HepG2 (cell line): ENCODE results near the gene LRPPRC. TPM values are rescaled to one million over a fixed set of nuclear protein-coding genes. Genes with fewer than 3 reads are reported as not detected.

Experiments used
- ATAC-seq: fragments of 200-7000 bp; cut with Tn5 transposase; 3 replicates; pipeline ENCODE4 v1.9.1; 2020; ENCODE audit warnings: mild to moderate bottlenecking, moderate library complexity
- BruUV-seq: library from RNA; stranded (reverse); fragments of 400-500 nt; replicated peaks from 2 replicates; lab custom pipeline; 2021; lab: Mats Ljungman, UMichigan
- CTCF ChIA-PET: fragments of 300-600 bp; formaldehyde crosslinking; extraction: SDS; loops from one replicate; lab custom pipeline; 2021; ENCODE audit warnings: low total read pairs, inconsistent platforms, low intra/inter-chr PET ratio; lab: Yijun Ruan, JAX
- POLR2A ChIA-PET: fragments of 350-600 bp; sonication (Branson Sonifier 250); formaldehyde crosslinking; loops from one replicate; lab custom pipeline; 2020; ENCODE audit warnings: antibody characterized with exemption, inconsistent platforms; lab: Yijun Ruan, JAX
- DNase-seq: peaks from one replicate; pipeline ENCODE4 v3.0.0-alpha.2; 2015; ENCODE audit warnings: low spot score
- FAIRE-seq: peaks from 3 replicates; lab custom pipeline; 2011; peaks lifted over from hg19 to GRCh38; lab: Jason Lieb, UNC
- H2AFZ ChIP-seq: one replicate; pipeline ENCODE4 v1.6.1; 2011; ENCODE audit warnings: low read length, inconsistent platforms
- H3K27ac ChIP-seq: fragments of 300-600 bp; 3 replicates; pipeline ENCODE4 v1.8.0; 2011; ENCODE audit warnings: mixed run types, mild to moderate bottlenecking, mixed read lengths, low read length, inconsistent platforms; ENCODE audit not compliant: insufficient read depth; ENCODE audit errors: extremely low read length
- H3K27me3 ChIP-seq, 2 experiments: fragments of 200-600 bp in 1 of 2; 2 replicates in 1 of 2; 3 replicates in 1 of 2; pipeline versions ENCODE4 v1.6.0 to v1.8.0; 2011; ENCODE audit warnings: low read length in 2 of 2, mild to moderate bottlenecking in 2 of 2, moderate library complexity in 2 of 2, inconsistent platforms in 1 of 2; ENCODE audit not compliant: insufficient read depth in 2 of 2, control insufficient read depth in 1 of 2
- H3K36me3 ChIP-seq, 2 experiments: fragments of 200-600 bp in 1 of 2; replicated peaks in 1 of 2; 2 replicates in 1 of 2; 3 replicates in 1 of 2; pipeline versions ENCODE4 v1.5.1 to v1.8.0; 2011; ENCODE audit warnings: low read length in 2 of 2, inconsistent platforms in 1 of 2; ENCODE audit not compliant: insufficient read depth in 2 of 2, control insufficient read depth in 1 of 2
- H3K4me1 ChIP-seq: 2 replicates; pipeline ENCODE4 v1.5.1; 2012; ENCODE audit warnings: low read length, inconsistent platforms; ENCODE audit not compliant: insufficient read depth
- H3K4me2 ChIP-seq: 2 replicates; pipeline ENCODE4 v1.6.0; 2011; ENCODE audit warnings: low read depth, low read length, inconsistent platforms
- H3K4me3 ChIP-seq, 3 experiments: fragments of 200-600 bp in 1 of 3; sonication (generic), shearing (Covaris generic) in 1 of 3; replicated peaks in 1 of 3; 2 replicates each; pipeline ENCODE4 v1.5.1; 2011 to 2016; ENCODE audit warnings: low read length in 3 of 3, inconsistent platforms in 2 of 3, low read depth in 2 of 3, mild to moderate bottlenecking in 2 of 3, control low read depth in 1 of 3, mixed read lengths in 1 of 3; ENCODE audit not compliant: insufficient read depth in 1 of 3
- H3K79me2 ChIP-seq: one replicate; pipeline ENCODE4 v1.6.1; 2011; ENCODE audit warnings: low read length, inconsistent platforms; ENCODE audit not compliant: insufficient read depth
- H3K9ac ChIP-seq: 2 replicates; pipeline ENCODE4 v1.6.0; 2011; ENCODE audit warnings: mild to moderate bottlenecking, low read depth, low read length, inconsistent platforms; ENCODE audit not compliant: insufficient read depth
- H3K9me3 ChIP-seq: 2 replicates; pipeline ENCODE4 v1.5.1; 2012; ENCODE audit warnings: mild to moderate bottlenecking, low read length
- H4K20me1 ChIP-seq: 2 replicates; pipeline ENCODE4 v1.6.0; 2011; ENCODE audit warnings: inconsistent platforms, mild to moderate bottlenecking, low read length, moderate library complexity; ENCODE audit not compliant: insufficient read depth
- CCAR2 ChIP-seq: fragments of 200-400 bp; formaldehyde crosslinking; optimal IDR thresholded peaks from 2 replicates; pipeline ENCODE3; 2018; ENCODE audit warnings: low read depth, mild to moderate bottlenecking, low read length, moderate library complexity
- FOXA1 ChIP-seq, 2 experiments: fragments of 450-650 bp in 1 of 2; sonication (generic) in 1 of 2; formaldehyde crosslinking in 1 of 2; IDR thresholded peaks; 2 replicates each; pipeline versions ENCODE4 v1.4.0 to v1.6.1; 2016 to 2020; ENCODE audit warnings: missing genetic modification reagents in 1 of 2
- HNF1B ChIP-seq: sonication (generic); formaldehyde crosslinking; IDR thresholded peaks from 2 replicates; pipeline ENCODE4 v1.5.1; 2020; ENCODE audit warnings: mild to moderate bottlenecking, moderate library complexity, missing genetic modification reagents
- HNRNPUL1 ChIP-seq: fragments of 200-400 bp; formaldehyde crosslinking; IDR thresholded peaks from 2 replicates; pipeline ENCODE4 v1.6.1; 2017; ENCODE audit warnings: low read depth, mild to moderate bottlenecking, low read length, moderate library complexity
- LCORL ChIP-seq, 2 experiments: fragments of 450-650 bp in 1 of 2; sonication (generic) in 1 of 2; formaldehyde crosslinking in 1 of 2; IDR thresholded peaks; 2 replicates each; pipeline versions ENCODE4 v1.5.0 to v1.6.1; 2017 to 2020; ENCODE audit warnings: antibody characterized with exemption in 1 of 2, missing genetic modification reagents in 1 of 2
- MYPOP ChIP-seq: sonication (generic); formaldehyde crosslinking; IDR thresholded peaks from 2 replicates; pipeline ENCODE4 v1.8.1; 2023; ENCODE audit warnings: mild to moderate bottlenecking, moderate library complexity, missing genetic modification reagents
- NONO ChIP-seq, 2 experiments: fragments of 450-650 bp in 1 of 2; sonication (generic) in 1 of 2; formaldehyde crosslinking in 1 of 2; IDR thresholded peaks in 1 of 2; conservative IDR thresholded peaks in 1 of 2; 2 replicates each; pipeline versions ENCODE4 v1.6.1 to v1.8.0; 2017 to 2022; ENCODE audit warnings: mild to moderate bottlenecking in 1 of 2, missing genetic modification reagents in 1 of 2, moderate library complexity in 1 of 2
- SAP130 ChIP-seq: IDR thresholded peaks from 2 replicates; pipeline ENCODE4 v1.6.1; 2016; ENCODE audit warnings: low read depth
- XRCC5 ChIP-seq: fragments of 200-400 bp; formaldehyde crosslinking; optimal IDR thresholded peaks from 2 replicates; pipeline ENCODE3; 2017; ENCODE audit warnings: mild to moderate bottlenecking, low read length
- ZBTB34 ChIP-seq: sonication (generic); formaldehyde crosslinking; IDR thresholded peaks from 2 replicates; pipeline ENCODE4 v1.8.0; 2022; ENCODE audit warnings: mild to moderate bottlenecking, missing genetic modification reagents
- ZHX2 ChIP-seq, 2 experiments: sonication (generic) in 1 of 2; formaldehyde crosslinking in 1 of 2; IDR thresholded peaks; 2 replicates each; pipeline versions ENCODE4 v1.6.1 to v1.9.0; 2014 to 2022; ENCODE audit warnings: antibody characterized with exemption in 1 of 2, borderline replicate concordance in 1 of 2, inconsistent platforms in 1 of 2, low read depth in 1 of 2, missing genetic modification reagents in 1 of 2
- ZMYM2 ChIP-seq: sonication (generic); formaldehyde crosslinking; IDR thresholded peaks from 2 replicates; pipeline ENCODE4 v1.8.0; 2022; ENCODE audit warnings: mild to moderate bottlenecking, missing genetic modification reagents
- ZNF34 ChIP-seq: sonication (generic); formaldehyde crosslinking; IDR thresholded peaks from 2 replicates; pipeline ENCODE4 v1.4.0; 2020; ENCODE audit warnings: mild to moderate bottlenecking, missing genetic modification reagents, borderline replicate concordance
- WGBS: methylation state at CpG from one replicate; pipeline ENCODE4 v1.1.6; 2017; ENCODE audit warnings: low lambda C conversion rate; 5-methylcytosine and 5-hydroxymethylcytosine counted together
- in situ Hi-C: cut with HindIII; loops from 2 replicates; pipeline ENCODE4 v1.10.0; 2017; ENCODE audit warnings: low pct_unique_long_range_greater_than_20kb; ENCODE audit not compliant: extremely low pct_ligation_motif_present
- intact Hi-C: fragments of 100-400 bp; cut with micrococcal nuclease; formaldehyde crosslinking; loops from one replicate; pipeline ENCODE4 v1.10.0; 2022; ENCODE audit not compliant: unreplicated experiment
- polyA plus RNA-seq, 8 experiments: library from polyadenylated mRNA; depleted of rRNA in 3 of 8; stranded (reverse) in 7 of 8; unstranded in 1 of 8; fragments of >200 nt; fragmentation: Illumina TruSeq in 4 of 8; extraction: Trizol in 4 of 8; gene quantifications; 2 replicates each; pipeline versions ENCODE4 v1.2.1 to v1.2.3, GENCODE V29; 2011 to 2016; ENCODE audit warnings: low read depth in 4 of 8, missing spikeins in 1 of 8, mixed read lengths in 1 of 8; ENCODE audit not compliant: insufficient read depth in 1 of 8
- total RNA-seq, 5 experiments: library from RNA; depleted of rRNA; stranded (reverse); fragments of >200 nt; fragmentation: Illumina TruSeq; extraction: Trizol; gene quantifications; 2 replicates each; pipeline ENCODE4 v1.2.3, GENCODE V29; 2016; ENCODE audit warnings: low read depth in 1 of 5

The LRPPRC gene
- total and polyA plus RNA-seq, 2 of the 13 experiments (the other 11 are each of a cell fraction or from before 2014, with no cell fraction given), result 117 to 167 TPM

GRCh38 chr2:43993437-43993836, 2.4 kb downstream of the LRPPRC start:
- H3K4me2 ChIP-seq, result peak overlapping the region; percentile 76
- H3K27ac ChIP-seq, result peak overlapping the region; percentile 16
- POLR2A ChIA-PET, result no interaction called here
- intact Hi-C loops, result no loop called here
- H2AFZ ChIP-seq, result no peak overlapping the region
- peak overlapping the region in 1 of 3 experiments; percentile 97; a peak in 2 of 6 replicates for H3K4me3 ChIP-seq
- BruUV-seq, result no TSS peak
- H3K27me3 ChIP-seq, result peaks cover 0 to 3% of the 10 kb centered on the region in 2 experiments; a peak in 1 of 5 replicates
- peaks cover 10 to 36% of the 10 kb centered on the region in 2 experiments for H3K36me3 ChIP-seq
- peaks cover 75% of the 10 kb centered on the region for H3K79me2 ChIP-seq
- peaks cover 46% of the 10 kb centered on the region for H3K4me1 ChIP-seq
- FAIRE-seq (no peak), DNase-seq (peak; percentile 38), ATAC-seq (no peak)
- peaks cover 42% of the 10 kb centered on the region for H4K20me1 ChIP-seq
- in situ Hi-C loops, result no loop called here
- 72% methylated on average over 5 of the region's 5 CpGs for WGBS
- CTCF ChIA-PET, result no interaction called here
- no peak overlapping the region for H3K9ac ChIP-seq
- no peaks in the 10 kb centered on the region for H3K9me3 ChIP-seq
- TF ChIP-seq FOXA1 (IDR thresholded peaks at IDR 0.05) (no peak), FOXA1 (CRISPR knock-in tag; IDR thresholded peaks at IDR 0.05) (peak; percentile 42), HNRNPUL1 (no peak), SAP130 (CRISPR knock-in tag) (peak; percentile 33), CCAR2 (no peak), HNF1B (CRISPR knock-in tag) (no peak), ZMYM2 (peak; percentile 78; the same call in 1 of the 2 replicates), ZNF34 (CRISPR knock-in tag) (no peak), LCORL (IDR thresholded peaks at IDR 0.05) (no peak), LCORL (CRISPR knock-in tag; IDR thresholded peaks at IDR 0.05) (no peak), NONO (IDR thresholded peaks at IDR 0.05) (no peak), NONO (CRISPR knock-in tag; conservative IDR thresholded peaks at IDR 0.05) (no peak), ZBTB34 (CRISPR knock-in tag) (no peak), ZHX2 (IDR thresholded peaks at IDR 0.05; ENCODE audit: low read depth) (no peak), ZHX2 (CRISPR knock-in tag; IDR thresholded peaks at IDR 0.05; ENCODE audit: borderline replicate concordance) (no peak), MYPOP (CRISPR knock-in tag) (no peak), XRCC5 (no peak)
